Neutrophil (primary cell): ENCODE measurements around the gene RRP9.

ENCODE experiments used
- H3K27ac ChIP-seq: fragments of 200-600 bp; sonication (generic); 2 replicates; pipeline ENCODE4 v1.5.1; 2016; ENCODE audit warnings: mild to moderate bottlenecking, moderate library complexity
- H3K27me3 ChIP-seq: fragments of 200-600 bp; sonication (generic); 2 replicates; pipeline ENCODE4 v1.6.0; 2016; ENCODE audit warnings: mild to moderate bottlenecking
- H3K36me3 ChIP-seq: fragments of 200-600 bp; sonication (generic); 2 replicates; pipeline ENCODE4 v1.5.1; 2017
- H3K4me1 ChIP-seq, 2 experiments: fragments of 200-600 bp in 1 of 2; sonication (generic) in 1 of 2; 1 replicate in 1 of 2; 2 replicates in 1 of 2; pipeline versions ENCODE4 v1.5.1 to v1.6.1; 2013 to 2016; ENCODE audit warnings: low read depth in 1 of 2, low read length in 1 of 2, mild to moderate bottlenecking in 1 of 2, moderate library complexity in 1 of 2; ENCODE audit not compliant: control insufficient read depth in 1 of 2, insufficient read depth in 1 of 2
- H3K4me3 ChIP-seq, 2 experiments: fragments of 200-600 bp in 1 of 2; sonication (generic) in 1 of 2; 1 replicate in 1 of 2; 2 replicates in 1 of 2; pipeline ENCODE4 v1.5.1; 2013 to 2016; ENCODE audit warnings: low read depth in 1 of 2, low read length in 1 of 2, mild to moderate bottlenecking in 1 of 2, moderate library complexity in 1 of 2
- H3K9me3 ChIP-seq: fragments of 200-600 bp; sonication (generic); 2 replicates; pipeline ENCODE4 v1.5.1; 2016
- CTCF ChIP-seq: fragments of 200-600 bp; sonication (generic); IDR thresholded peaks from 2 replicates; pipeline ENCODE4 v1.5.1; 2016; ENCODE audit warnings: antibody characterized with exemption

The RRP9 gene

GRCh38 chr3:51950899-51951298 is 9.2 kb upstream of the RRP9 start:
- Histone ChIP-seq H3K4me3 (no peak overlapping the region), H3K9me3 (no peaks in the 10 kb centered on the region), H3K27ac (no peak overlapping the region), H3K36me3 (no peaks in the 10 kb centered on the region), H3K27me3 (peaks cover 22% of the 10 kb centered on the region), H3K4me1 (peaks cover 5 to 22% of the 10 kb centered on the region in 2 experiments)
- TF ChIP-seq CTCF: no peak

- Histone ChIP-seq H3K36me3 (no peaks in the 10 kb centered on the region), H3K9me3 (no peaks in the 10 kb centered on the region), H3K4me1 (peaks cover 0 to 9% of the 10 kb centered on the region in 2 experiments), H3K4me3 (no peak overlapping the region), H3K27ac (no peak overlapping the region), H3K27me3 (peaks cover 4% of the 10 kb centered on the region)
- TF ChIP-seq CTCF: no peak
These were observed 7.4 kb upstream of the RRP9 start for GRCh38 chr3:51949121-51949520.

- no peak for TF ChIP-seq CTCF
- Histone ChIP-seq H3K9me3 (no peaks in the 10 kb centered on the region), H3K4me3 (no peak overlapping the region), H3K4me1 (peaks cover 0 to under 1% of the 10 kb centered on the region in 2 experiments), H3K27me3 (no peaks in the 10 kb centered on the region), H3K36me3 (no peaks in the 10 kb centered on the region), H3K27ac (no peak overlapping the region)
These were observed 6.4 kb upstream of the RRP9 start for GRCh38 chr3:51948016-51948580.

GRCh38 chr3:51947215-51947900 is 5.7 kb upstream of the RRP9 start:
- H3K36me3 ChIP-seq: no peaks in the 10 kb centered on the region
- H3K4me1 ChIP-seq: peaks cover 6 to 7% of the 10 kb centered on the region in 2 experiments
- no peaks in the 10 kb centered on the region for H3K27me3 ChIP-seq
- no peak overlapping the region for H3K27ac ChIP-seq
- no peak for TF ChIP-seq CTCF
- no peaks in the 10 kb centered on the region for H3K9me3 ChIP-seq
- H3K4me3 ChIP-seq: no peak overlapping the region

GRCh38 chr3:51946796-51947195 is 5.1 kb upstream of the RRP9 start:
- H3K9me3 ChIP-seq: no peaks in the 10 kb centered on the region

More at GRCh38 chr3:51946796-51947195, 5.1 kb upstream of the RRP9 start:
- Histone ChIP-seq H3K27me3 (no peaks in the 10 kb centered on the region), H3K27ac (no peak overlapping the region), H3K4me1 (peaks cover 8 to 13% of the 10 kb centered on the region in 2 experiments), H3K4me3 (no peak overlapping the region), H3K36me3 (no peaks in the 10 kb centered on the region)
- TF ChIP-seq CTCF: no peak
